GM21526 (cell line): ENCODE data around the gene IL17RB.

Source experiments
- ATAC-seq: cut with Tn5 transposase; IDR thresholded peaks from one replicate; pipeline ENCODE4 v1.9.1; 2021; ENCODE audit warnings: moderate library complexity; ENCODE audit not compliant: unreplicated experiment, low FRiP score

Gene IL17RB

GRCh38 chr3:53900666-53901331 lies 54.4 kb downstream of the IL17RB start:
- ATAC-seq: no peak

GRCh38 chr3:53902067-53902466 lies 55.7 kb downstream of the IL17RB start:
- no peak for ATAC-seq

GRCh38 chr3:53902711-53903110 lies 56.3 kb downstream of the IL17RB start:
- ATAC-seq: no peak

- no peak for ATAC-seq
Measured at GRCh38 chr3:53913401-53913800, 67.0 kb downstream of the IL17RB start.
